OCI-LY3 (cell line): Measurements from ENCODE around the gene USP32.

Experiments used
- EZH2phosphoT487 ChIP-seq: fragments of 200-600 bp; shearing (Covaris generic); IDR thresholded peaks from 2 replicates; pipeline ENCODE4 v1.6.1; 2018; ENCODE audit warnings: antibody characterized with exemption, mixed run types, low read depth
- TF ChIP-seq, protein P1 (sequence below): fragments of 200-600, 300-600 bp; sonication (generic); IDR thresholded peaks from 2 replicates; pipeline ENCODE4 v1.5.1; 2014; ENCODE audit warnings: antibody characterized with exemption, low read length, low read depth

DNA sequence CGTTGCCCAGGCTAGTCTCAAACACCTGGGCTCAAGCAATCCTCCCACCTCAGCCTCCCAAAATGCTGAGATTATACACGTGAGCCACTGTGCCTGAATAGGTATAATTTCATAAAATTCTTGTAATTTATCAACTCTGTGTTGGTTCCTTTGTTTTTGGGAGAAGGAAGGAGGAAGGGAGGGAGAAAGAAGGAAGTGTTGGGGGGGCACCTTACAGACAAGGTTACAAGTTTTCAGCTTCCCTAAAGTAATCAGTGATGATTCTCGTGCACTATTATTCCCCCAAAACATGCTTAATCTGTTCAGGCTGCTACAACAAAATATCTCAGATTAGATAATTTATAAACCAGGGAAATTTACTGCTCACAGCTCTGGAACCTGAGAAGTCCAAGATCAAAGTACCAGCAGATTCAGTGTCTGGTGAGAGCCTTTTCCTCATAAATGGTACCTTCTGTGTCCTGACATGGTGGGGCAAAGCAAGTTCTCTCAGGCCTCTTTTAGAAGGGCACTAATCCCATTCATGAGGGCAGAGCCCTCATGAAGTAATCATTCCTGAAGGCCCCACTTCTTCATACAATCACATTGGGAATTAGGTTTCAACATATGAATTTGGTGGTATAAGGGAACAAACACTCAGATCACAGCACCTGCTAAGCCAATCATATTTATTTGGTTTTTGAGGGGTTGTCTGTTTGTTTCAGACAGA is 28.1 kb downstream of the USP32 start:
- TF ChIP-seq, protein P1, sequence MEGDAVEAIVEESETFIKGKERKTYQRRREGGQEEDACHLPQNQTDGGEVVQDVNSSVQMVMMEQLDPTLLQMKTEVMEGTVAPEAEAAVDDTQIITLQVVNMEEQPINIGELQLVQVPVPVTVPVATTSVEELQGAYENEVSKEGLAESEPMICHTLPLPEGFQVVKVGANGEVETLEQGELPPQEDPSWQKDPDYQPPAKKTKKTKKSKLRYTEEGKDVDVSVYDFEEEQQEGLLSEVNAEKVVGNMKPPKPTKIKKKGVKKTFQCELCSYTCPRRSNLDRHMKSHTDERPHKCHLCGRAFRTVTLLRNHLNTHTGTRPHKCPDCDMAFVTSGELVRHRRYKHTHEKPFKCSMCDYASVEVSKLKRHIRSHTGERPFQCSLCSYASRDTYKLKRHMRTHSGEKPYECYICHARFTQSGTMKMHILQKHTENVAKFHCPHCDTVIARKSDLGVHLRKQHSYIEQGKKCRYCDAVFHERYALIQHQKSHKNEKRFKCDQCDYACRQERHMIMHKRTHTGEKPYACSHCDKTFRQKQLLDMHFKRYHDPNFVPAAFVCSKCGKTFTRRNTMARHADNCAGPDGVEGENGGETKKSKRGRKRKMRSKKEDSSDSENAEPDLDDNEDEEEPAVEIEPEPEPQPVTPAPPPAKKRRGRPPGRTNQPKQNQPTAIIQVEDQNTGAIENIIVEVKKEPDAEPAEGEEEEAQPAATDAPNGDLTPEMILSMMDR, result no peak
- TF ChIP-seq EZH2phosphoT487, result no peak
